Measurements from ENCODE around the gene ADAM12.

ADAM12 gene

GRCh38 chr10:126016156-126016805 is 372.0 kb downstream of the ADAM12 start:
- DNase-seq (ENCODE audit: low read depth in 2 of 2), result no peak

DNA sequence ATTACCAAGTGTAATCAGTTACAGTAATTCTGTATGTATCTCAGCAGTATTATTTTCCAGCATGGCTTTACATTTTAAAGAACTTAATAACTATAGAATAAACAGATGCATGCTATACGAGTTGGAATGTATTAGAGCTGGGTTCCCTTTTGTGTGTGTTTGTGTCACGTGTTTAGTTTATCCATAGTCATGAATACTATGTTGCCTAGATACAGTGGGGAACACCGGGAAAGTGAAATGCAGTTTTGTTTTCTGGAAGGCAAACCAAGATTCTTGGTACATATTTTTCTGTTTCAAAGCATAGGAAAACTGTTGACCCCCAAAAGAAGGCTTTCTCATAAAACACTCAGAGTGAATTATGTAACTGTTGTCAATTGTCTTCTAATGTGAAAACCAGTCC is 372.9 kb downstream of the ADAM12 start:
- no peak for DNase-seq (ENCODE audit: low read depth in 2 of 2)

DNA sequence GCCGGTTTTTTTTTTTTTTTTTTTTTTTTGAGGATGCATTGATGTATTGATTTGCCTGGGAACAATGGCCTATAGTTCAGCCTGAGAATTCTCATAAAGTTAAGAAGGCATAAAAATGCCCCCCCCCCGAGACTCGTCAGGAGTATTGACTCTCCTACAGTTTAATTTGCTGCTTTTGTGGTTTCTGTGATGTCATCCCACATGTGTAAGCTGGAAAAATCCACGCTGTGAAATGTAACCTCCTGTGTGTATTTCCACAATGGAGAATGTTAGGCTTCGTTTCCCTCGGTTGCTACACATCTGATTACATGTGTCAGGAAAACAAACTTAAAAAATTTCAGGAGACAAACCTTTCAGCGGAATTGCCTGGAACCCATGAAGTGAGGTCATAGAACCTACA is 374.0 kb downstream of the ADAM12 start:
- DNase-seq (ENCODE audit: low read depth in 2 of 2), result peak; percentile 64 to 65

- DNase-seq (ENCODE audit: low read depth in 2 of 2), result peak; percentile 34
Measured at GRCh38 chr10:126013489-126014281, 374.6 kb downstream of the ADAM12 start.

- no peak for DNase-seq (ENCODE audit: low read depth in 2 of 2)
Measured at GRCh38 chr10:126012485-126012884, 375.8 kb downstream of the ADAM12 start.

- no peak for DNase-seq (ENCODE audit: low read depth in 2 of 2)
Measured at GRCh38 chr10:126011995-126012394, 376.3 kb downstream of the ADAM12 start.

DNA sequence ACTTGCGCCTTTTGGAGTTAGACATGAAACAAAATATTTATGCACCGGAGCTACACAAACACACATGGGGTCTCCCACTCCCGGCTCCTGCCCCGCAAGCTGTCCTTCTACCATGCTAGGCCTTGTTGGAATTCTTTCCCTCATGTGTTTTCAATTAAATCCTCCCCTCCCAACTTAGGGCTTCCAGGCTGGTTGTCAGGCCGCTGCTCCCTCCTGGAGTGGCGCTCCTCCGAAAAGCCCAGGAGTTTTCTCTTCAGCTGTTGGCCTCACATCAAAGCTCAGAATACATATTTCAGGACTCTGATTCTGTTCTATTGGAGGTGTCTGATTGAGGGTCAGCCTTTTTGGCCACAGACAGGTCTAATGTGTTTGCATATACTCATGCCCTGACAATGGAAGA is 378.6 kb downstream of the ADAM12 start:
- DNase-seq (ENCODE audit: low read depth in 2 of 2), result peak; percentile 20 to 29

DNA sequence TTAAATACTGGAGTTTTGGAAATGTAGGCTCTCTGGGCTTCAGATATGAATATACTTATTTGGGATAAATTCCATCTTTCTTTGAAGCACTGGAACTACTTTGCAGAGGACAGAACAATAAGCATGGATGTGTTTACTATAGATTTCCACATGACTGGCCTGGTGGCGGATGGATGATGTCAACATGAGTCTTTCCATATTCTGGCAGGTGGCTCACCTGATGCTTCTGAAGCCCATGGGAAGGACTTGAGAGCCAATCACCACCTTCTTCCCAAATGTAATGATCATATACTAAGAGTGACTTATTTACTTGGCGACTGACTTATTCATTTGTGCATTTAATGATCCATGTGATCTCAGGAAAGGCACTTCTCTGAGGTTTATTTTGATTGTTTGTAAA is 381.4 kb downstream of the ADAM12 start:
- DNase-seq (ENCODE audit: low read depth in 2 of 2), result no peak

GRCh38 chr10:126006264-126006663 is 382.0 kb downstream of the ADAM12 start:
- no peak for DNase-seq (ENCODE audit: low read depth in 2 of 2)

GRCh38 chr10:126004752-126005151 is 383.5 kb downstream of the ADAM12 start:
- no peak for DNase-seq (ENCODE audit: low read depth in 2 of 2)

GRCh38 chr10:126001576-126001975 is 386.7 kb downstream of the ADAM12 start:
- no peak for DNase-seq (ENCODE audit: low read depth in 2 of 2)

GRCh38 chr10:125999694-126000093 is 388.6 kb downstream of the ADAM12 start:
- DNase-seq (ENCODE audit: low read depth in 2 of 2), result no peak

GRCh38 chr10:125997586-125997985 is 390.7 kb downstream of the ADAM12 start:
- no peak for DNase-seq (ENCODE audit: low read depth in 2 of 2)

DNA sequence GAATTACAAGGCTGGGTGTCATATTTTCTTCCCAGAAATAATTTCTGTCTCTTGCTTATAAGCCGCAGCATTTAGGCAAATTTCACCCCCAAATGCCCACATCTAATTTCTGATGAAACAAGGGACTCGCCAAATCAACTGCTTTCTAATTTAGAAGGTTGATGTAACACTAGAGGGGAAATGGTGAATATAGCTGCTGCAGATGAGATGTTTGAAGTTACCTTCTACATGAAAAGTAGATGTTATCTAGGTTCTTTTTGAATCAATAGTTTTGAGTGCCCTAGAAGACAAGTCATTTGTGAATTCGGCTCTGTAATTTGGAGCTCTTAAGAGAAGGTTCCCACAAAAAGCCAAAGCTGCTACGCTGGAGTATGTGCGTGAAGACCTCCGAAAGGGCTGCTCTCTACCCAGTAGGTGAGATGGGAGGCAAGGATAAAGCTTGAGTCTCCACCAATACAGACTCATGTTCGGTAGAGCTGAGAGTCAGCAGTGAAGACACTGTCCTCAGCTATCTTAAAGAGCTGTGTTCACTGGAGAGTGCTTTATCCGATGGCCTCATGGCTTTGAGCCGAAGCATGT is 392.5 kb downstream of the ADAM12 start:
- no peak for DNase-seq (ENCODE audit: low read depth in 2 of 2)

DNA sequence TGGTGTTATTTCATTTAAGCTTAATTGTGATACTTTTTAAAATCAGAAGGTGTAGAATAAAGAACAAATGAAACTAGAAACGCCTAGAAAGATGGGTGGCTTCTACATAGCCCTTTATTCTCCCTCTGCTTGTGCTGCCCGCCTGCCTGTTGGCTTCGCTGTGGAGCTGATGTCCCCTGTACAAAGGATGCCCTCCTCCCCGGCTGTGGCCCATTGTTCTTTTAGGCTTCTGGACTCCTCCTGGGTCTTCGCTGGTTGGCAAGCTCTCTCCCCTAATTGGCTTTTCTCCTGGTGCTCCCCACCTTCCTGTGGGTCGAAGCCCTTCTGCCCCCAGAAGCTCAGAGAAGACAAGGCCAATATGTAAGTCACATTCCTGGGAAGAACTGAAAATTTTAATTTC is 393.7 kb downstream of the ADAM12 start:
- DNase-seq (ENCODE audit: low read depth in 2 of 2), result no peak

DNA sequence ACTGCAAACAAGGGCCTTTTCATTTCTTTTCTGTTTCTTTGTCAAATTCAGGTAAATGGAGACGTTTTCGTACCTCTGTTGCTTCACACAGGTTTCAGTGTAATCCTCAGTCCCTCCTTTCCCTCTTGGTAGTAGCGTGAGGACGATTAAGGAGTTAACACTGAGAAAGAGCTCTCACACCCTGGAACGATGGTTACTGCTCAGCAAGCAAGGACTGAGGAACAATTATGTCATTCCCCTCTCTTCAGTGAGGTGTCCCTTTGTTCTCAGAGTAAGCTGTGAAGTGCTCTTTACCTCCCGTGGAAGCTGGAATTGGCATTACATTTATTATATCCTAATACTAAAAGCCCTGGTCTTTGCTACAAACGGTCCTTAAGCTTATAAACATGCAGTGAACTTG is 396.0 kb downstream of the ADAM12 start:
- no peak for DNase-seq (ENCODE audit: low read depth in 2 of 2)

DNA sequence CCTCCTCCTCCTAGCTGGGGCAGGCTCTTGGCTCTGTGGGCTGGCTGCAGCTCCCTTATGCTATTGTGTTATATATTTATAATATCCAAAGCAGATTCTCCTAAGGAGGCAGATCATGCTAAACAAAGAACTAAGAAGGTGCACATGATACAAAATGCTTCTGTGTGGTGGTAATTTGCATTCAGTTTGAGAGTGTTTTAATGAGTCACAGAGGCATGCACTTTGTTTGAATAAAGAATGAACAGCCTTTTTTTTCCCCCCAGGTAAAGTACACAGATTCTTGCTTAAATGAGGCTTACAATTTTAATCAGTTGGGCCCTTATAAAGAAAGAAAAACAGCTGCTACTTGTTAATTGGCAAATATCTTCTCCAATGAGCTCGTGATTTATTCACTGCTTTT is 396.9 kb downstream of the ADAM12 start:
- DNase-seq (ENCODE audit: low read depth in 2 of 2), result no peak

DNA sequence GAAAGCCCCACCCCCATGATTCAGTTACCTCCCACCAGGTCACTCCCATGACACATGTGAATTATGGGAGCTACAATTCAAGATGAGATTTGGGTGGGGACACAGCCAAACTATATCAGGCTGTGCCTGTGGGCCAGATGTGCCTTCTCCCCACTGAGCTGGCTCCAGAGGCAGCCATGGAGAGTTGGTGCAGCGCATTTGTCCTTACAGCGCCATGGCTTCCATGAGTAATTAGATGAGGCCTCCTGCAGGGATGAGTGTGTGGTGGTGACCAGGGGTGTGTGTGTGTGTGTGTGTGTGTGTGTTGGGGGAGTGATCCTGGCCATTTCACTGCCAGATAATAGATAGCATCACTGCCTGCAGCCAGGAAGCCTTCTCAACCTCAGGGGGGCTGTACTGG is 397.3 kb downstream of the ADAM12 start:
- no peak for DNase-seq (ENCODE audit: low read depth in 2 of 2)

DNA sequence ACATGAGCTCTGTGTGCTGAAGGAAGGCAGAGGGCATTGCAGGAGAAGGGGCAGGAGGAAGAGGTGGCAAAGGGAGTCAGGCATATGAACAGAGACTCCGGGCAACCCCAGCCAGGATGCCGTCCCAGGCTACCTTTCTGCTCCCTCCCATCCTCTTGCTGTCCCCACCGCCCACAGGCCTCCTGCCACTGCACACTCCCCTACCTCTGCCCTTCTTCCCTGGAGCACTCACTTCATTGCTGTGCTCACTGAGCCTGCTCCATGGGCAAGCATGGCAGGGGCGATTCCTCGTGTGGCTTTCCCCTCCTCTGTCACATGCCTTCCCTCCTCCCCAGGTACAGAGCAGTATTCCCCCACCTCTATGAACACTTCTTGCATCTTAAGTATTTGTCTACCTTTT is 398.5 kb downstream of the ADAM12 start:
- DNase-seq (ENCODE audit: low read depth in 2 of 2), result no peak

GRCh38 chr10:125985557-125986240 is 402.6 kb downstream of the ADAM12 start:
- DNase-seq (ENCODE audit: low read depth in 2 of 2), result no peak

- no peak for DNase-seq (ENCODE audit: low read depth in 2 of 2)
Measured at GRCh38 chr10:125984865-125985495, 403.3 kb downstream of the ADAM12 start.

DNA sequence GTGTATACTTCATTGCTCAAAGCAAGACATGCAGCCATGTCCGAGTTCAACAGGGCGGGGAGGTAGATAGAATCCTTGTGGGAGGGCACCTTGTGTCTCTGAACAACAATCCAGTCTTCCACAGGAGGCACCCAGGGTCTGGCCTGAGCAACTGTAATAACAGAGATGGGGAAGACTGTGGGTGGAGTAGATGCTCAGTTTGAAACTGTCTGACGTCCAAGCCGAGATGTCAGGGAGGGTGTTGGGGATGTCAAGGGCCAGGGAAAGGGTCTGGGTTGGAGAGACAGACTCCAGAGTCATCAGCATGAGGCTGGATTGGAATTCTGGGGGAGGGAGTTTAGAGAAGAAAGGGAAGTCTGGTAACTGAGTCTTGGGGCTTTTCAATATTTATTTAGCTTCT is 403.9 kb downstream of the ADAM12 start:
- no peak for DNase-seq (ENCODE audit: low read depth in 2 of 2)
